Measurements from ENCODE around the gene CPLANE1.
"Not testable (repeated sequence)": the region's sequence is repeated elsewhere in the genome, so short reads cannot be mapped to it uniquely, and the experiment has no call there.

CPLANE1 gene

DNA sequence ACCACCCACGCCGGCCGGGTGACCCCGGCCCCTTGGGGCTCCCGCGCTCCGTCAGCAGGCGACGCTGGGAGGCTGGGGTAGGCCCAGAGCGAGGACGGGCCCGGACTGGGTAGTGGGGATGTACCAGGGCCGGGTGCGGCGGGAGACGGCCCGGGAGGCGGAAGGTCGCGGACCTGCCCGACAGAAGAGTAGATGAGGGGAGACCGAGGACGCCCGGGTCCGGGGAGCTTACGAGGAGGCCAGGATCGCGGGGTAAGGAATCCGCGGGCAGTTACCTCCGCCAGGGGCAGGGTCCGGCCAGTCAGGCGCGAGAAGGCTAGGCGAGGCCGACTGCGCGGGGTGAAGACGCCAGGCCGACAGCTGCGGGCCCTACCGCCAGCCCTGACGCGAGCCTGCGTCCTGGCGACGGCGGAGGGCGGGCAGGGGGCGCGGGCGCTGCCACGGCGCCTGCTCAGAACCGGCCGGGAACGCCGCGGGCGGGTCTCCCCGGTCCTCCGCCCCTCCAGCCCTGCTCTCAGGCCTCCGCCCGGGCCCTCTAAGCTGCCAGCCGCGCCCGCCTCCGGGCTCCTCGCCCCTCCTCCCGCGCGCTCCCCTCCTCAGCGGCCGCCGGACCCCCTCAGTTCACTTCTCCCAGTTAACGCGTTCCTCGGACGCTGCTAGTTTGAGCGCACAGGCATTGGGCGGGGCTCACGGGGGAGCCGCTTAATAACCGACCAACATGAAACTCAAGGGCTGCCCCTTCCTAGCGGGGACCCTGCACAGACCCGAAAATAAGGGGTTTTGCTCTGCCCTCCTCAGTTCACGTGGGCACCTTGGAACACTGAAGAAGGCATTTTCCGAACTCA, at the start of gene CPLANE1:
TSS of gene CPLANE1 (minus strand) at position 407 of the 845 bp plus-strand sequence. CDS start 1,678 bp downstream, outside the sequence.
- DNase-seq (ENCODE audit: low read depth): peak; percentile 33

DNA sequence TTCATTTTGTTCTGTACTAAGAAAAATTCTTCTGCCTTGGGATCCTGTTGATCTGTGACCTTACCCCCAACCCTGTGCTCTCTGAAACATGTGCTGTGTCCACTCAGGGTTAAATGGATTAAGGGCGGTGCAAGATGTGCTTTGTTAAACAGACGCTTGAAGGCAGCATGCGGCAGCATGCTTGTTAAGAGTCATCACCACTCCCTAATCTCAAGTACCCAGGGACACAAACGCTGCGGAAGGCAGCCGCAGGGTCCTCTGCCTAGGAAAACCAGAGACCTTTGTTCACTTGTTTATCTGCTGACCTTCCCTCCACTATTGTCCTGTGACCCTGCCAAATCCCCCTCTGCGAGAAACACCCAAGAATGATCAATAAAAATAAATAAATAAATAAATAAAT, 47.1 kb upstream of the CPLANE1 start:
- not testable (repeated sequence) for DNase-seq (ENCODE audit: low read depth)

DNA sequence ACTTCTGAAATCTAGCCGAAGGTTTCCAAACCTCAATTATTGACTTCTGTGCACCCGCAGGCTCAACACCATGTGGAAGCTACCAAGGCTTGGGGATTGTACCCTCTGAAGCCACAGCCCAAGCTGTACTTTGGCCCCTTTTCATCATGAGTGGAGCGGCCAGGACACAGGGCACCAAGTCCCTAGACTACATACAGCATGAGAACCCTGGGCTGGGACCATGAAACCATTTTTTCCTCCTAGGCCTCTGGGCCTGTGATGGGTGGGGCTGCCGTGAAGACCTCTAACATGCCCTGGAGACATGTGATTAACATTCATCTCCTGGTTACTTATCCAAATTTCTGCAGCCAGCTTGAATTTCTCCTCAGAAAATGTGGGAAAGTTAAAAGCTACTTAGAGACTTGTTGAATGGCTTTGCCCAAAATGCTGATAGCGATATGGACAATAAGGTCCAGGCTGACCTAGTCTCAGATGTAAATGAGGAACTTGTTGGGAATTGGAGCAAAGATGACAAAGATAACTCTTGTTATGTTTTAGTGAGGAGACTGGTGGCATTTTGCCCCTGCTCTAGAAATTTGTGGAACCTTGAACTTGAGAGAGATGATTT, 34.1 kb upstream of the CPLANE1 start:
- no peak for DNase-seq (ENCODE audit: low read depth)

DNA sequence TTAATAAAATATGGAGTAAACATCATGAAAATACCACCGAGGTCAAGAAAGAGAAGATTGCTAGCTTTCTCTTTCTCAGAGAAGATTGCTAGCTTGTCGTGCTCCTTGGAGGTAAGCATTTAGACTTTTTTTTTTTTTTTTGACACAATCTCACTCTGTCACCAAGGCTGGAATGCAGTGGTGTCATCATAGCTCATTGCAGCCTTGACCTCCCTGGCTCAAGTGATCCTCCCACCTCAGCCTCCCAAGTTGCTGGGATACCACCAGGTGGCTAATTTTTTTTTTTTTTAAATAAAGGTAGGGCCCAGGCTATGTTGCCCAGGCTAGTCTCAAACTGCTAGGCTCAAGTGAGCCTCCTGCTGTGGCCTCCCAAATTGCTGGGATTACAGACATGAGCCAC, 26.3 kb upstream of the CPLANE1 start:
- DNase-seq (ENCODE audit: low read depth): no peak

DNA sequence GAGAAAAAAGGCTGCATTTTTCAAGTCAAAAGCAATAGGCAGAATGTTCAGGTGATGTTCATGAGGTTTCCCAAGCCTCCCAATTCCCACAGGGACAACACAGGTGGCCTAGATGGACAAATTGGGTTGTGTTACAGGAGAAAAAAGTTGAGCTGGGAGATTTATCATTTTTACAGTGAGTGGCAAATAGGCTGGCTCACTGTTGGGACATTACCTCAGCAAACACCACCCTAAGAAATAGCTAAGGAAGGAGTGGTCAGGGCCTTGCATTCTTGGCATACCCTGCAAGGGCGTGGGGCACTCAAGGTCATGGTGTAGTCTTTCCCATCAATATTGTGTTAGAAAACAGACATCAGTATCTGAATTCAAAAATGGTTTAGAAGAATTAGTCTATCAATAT, 23.3 kb upstream of the CPLANE1 start:
- DNase-seq (ENCODE audit: low read depth): no peak

DNA sequence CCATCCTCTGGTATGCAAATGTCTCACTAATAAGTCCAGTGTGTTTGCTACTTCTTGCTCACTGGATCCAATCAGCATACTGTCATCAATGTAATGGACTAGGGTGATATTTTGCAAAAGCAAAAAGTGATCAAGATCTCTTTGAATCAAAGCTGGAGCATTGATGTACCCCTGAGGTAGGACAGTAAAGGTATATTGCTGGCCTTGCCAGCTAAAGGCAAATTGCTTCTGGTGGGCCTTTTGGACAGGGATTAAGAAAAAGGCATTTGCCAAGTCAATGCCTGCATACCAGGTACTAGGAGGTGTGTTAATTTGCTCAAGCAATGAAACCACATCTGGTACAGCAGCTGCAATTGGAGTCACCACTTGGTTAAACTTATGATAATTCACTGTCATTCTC, 18.9 kb upstream of the CPLANE1 start:
- DNase-seq (ENCODE audit: low read depth): not testable (repeated sequence)

DNA sequence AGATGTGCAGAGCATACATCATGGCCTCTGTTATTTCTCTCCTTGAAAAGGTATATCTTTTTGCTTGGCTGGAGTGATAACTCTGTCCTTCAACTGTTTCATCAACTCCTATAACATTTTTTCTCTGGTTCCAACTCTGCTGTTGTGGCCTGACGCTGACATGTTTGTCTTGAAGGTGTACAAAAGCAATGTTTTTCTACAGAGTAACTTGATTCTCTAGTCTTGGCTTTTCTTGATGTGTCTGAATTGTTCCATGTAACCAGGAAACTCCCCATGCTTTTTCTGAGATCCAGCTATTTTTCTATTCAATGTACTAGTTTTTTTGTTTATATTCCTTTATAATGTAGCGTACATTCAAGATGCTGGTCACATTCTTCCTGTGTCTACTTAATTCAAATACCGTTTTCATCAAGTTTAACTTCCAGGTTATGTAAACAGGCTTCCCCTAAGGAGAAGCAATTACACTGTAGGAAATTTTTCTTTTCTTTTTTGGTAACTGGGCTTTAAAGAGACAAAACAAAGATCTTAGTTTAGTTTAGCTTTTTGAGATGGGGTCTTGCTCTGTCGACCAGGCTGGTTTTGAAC, 6.7 kb upstream of the CPLANE1 start:
- DNase-seq (ENCODE audit: low read depth): no peak

DNA sequence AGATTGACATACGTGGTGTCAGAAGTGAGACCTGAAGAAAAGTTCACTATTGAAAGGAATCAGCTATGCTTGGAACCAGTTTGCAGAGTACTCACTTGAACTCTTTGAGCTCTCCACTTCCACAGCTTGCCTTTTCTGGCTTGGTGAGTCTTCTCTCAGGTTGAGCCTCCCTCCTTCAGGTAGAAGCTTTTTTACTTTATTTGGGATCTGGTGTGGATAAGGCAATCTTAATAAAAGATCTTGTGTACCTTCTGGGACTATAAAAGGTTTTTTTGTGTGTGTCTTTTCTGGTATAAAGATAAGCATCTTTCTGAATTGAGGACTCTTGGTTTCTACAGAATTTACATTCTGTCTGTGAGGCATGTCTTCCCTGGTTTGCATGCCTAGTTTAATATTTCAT, 5.4 kb upstream of the CPLANE1 start:
- DNase-seq (ENCODE audit: low read depth): no peak

DNA sequence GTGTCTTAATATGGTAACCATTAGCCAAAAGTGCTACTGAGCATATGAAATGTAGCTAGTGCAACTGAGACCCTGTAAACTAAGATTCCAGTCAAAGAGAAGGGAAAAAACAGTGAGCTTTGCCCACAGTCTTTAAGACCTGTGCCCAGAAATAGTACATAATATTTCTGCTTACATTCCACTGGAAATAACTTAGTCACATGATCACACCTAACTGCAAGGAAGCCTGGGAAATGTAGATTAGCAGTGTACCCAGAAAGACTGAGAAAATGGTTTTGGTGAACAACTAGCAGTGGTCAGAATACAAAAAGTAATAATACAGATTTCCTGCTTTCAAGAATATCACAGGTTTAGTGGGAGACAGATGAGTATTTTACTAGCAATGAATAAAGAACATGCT, 2.5 kb upstream of the CPLANE1 start:
- no peak for DNase-seq (ENCODE audit: low read depth)

DNA sequence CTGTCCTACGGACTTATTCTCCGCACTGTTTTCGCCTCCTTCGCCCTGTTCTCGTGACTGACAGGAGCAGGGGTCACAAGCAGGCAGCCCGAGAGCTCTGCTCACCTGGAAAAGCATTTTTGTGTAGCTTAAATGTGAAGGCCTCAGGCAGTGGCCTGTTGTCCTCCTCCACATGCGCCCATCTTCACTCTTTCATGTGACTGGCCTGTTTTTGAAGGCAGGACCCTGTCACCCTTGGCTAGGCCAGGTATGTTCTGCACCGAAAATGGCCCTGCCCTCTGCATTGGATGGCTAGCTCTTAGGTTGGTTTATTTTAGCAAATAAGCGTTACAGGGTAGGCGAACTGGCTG, 614 bp upstream of the CPLANE1 start:
- DNase-seq (ENCODE audit: low read depth): no peak

DNA sequence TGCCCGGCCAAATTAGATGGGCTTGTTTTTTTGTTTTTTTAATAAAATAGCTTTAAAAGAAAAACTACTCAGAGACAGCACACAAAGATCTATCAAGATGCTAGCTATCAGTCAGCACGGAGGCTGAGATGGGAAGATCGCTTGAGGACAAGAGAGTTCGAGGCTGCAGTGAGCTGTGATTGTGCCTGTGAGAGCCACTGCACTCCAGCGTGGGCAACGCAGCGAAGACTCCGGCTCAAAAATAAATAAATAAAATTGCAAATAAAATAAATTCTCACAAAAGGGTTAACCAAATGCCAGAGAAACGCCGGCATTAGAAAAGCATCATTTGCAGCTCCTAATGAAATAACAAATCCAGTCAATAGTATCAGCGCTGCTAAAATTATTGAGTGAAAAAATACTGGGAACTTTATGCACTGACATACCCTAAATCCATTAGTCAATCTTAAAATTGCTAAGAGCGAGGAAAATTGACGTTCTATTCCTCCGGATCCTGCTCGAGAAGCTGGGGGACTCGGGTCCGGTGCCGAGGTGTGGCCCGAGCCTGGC, 681 bp downstream of the CPLANE1 start:
- no peak for DNase-seq (ENCODE audit: low read depth)

DNA sequence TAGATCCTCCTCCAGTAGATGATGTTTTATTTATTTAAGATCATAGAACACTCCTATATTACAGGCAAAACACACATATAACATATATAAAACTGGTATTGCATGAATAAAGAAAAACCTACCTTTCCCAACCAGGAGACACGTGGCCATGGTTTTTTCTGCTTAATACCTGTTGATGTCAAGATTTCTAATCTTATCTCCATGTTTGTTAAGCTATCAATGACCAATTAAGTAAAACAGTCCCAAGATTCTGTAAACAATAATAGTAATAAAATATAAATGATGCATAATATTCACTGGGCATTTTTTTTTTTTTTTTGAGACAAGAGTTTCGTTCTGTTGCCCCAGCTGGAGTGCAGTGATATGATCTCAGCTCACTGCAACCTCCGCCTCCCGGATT, 1.7 kb downstream of the CPLANE1 start:
- no peak for DNase-seq (ENCODE audit: low read depth)

DNA sequence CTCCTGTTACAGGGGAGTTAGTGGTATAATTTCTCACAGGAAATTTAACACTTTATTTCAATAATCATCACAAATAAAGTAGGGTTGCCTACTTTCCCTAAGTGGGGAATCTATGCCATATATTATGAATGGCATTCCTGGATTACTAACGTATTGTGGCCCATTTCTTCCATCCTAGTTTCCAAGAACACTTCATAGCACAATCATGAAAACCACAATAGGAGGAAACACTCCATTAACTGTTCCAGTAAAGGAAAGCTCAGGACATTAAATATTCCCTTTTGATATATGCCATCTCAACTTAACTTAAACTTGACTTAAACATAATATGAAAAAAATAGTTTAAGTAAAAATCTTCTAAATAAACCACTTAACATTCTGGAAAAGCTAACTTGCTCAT, 2.1 kb downstream of the CPLANE1 start:
- no peak for DNase-seq (ENCODE audit: low read depth)

DNA sequence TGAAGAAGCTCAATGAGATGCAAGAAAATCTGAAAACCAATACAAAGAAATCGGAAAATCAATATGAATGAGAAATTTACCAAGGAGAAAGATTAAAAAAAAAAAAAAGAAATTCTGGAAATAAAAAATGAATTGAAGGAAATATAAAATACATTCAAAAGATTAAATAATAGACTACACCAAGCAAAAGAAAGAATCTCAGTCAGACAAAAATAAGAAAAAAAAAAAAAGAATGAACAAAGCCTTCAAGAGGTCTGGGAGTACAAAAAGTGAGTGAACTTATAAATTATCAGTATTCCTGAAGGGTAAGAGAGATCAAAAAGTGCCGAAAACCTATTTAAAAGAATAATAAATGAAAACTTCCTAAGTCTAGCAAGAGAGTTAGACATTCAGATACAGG, 14.9 kb downstream of the CPLANE1 start:
- no peak for DNase-seq (ENCODE audit: low read depth)

DNA sequence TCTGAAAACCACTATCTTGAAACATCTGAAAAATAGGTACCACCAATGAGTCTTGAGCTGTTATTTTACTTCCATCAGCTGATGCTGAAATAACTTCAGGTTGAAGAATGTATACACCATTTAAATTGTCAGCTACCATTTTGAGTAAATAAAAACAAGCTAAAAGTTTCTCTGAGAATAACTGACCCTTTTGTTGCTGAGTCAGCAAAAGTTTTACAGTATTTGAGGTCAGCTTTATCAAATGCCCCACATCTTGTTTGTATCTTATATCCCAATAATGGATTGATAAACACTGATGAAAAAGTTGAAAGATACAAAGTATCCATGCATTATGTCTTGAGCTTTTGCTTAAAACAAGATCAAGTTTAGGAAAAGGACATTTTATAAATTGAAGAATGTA, 22.8 kb downstream of the CPLANE1 start:
- no peak for DNase-seq (ENCODE audit: low read depth)

DNA sequence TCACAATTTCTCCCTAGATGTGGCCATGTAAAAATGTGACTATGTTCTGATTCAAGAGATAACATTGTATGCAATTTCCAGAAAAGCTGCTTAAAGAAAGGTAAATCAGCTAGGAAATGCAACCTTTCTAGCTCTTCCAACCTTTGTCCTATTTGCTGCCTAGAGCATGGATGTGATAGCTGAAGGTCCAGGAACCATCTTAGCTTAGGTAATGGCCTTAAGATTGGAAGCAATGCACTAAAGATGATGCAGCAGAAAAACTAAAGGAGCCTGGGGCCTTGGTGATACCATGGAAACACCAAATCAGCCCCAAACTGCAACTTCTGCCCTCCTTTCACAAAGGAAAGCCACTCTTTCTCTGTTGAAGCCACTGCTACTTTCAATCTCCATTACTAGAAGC, 27.0 kb downstream of the CPLANE1 start:
- DNase-seq (ENCODE audit: low read depth): no peak

DNA sequence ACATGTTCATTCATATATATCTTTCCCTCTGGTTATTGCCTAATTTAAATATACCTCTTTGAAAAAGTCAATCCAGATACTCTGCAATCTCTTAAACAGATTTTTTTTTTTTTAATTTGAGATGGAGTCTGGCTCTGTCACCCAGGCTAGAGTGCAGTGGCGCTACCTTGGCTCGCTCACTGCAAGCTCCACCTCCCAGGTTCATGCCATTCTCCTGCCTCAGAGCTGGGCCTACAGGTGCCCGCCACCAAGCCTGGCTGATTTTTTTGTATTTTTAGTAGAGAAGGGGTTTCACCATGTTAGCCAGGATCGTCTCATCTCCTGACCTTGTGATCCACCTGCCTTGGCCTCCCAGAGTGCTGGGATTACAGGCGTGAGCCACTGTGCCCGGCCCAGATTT, 28.8 kb downstream of the CPLANE1 start:
- not testable (repeated sequence) for DNase-seq (ENCODE audit: low read depth)

DNA sequence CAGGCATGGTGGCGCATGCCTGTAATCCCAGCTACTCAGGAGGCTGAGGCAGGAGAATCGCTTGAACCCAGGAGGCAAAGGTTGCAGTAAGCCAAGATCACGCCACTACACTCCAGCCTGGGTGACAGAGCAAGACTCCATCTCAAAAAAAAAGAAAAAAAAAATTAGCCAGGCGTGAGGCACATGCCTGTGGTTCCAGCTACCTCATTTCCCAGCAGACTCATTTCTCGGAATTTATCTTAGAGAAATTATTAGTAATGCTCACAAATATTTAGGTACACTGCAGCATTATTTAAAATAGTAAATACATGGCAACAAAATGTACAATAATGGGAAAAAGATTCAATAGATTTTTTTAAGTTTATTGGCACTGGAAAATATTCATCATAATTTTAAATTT, 29.8 kb downstream of the CPLANE1 start:
- DNase-seq (ENCODE audit: low read depth): not testable (repeated sequence)

DNA sequence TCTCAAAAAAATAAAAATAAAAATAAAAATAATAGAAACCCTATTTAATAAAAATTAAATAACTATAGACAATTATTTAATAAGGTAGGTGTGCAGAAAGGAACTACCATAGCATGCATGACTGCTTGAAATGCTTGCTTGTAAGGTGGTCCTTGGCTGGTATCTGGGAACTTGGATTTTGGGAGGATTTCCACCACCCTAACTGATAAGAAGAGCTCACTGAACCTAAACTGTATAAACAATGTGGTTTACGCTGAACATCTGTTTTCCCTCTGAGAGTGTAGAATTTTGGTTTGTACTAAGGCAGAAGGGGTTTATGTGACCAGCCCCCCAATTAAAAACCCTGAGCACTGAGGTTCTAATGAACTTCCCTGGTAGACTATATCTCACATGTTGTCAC, 31.2 kb downstream of the CPLANE1 start:
- no peak for DNase-seq (ENCODE audit: low read depth)

DNA sequence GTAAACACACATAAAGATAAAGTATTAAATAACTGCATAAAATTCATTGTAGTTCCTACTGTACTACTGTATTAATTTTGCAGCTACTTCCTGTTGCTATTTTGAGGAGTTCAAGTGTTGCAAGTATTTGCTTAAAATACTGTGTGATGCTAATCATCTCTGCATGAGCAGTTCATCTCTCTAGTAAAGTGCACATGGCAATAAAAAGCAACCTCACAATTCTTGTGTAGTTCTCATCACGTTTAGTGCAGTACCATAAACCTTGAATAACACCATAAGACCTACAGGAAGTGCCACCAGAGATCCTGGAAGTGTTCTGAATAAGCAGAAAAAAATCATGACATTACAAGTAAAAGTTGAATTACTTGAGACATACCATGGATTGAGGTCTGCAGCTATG, 34.6 kb downstream of the CPLANE1 start:
- DNase-seq (ENCODE audit: low read depth): no peak

DNA sequence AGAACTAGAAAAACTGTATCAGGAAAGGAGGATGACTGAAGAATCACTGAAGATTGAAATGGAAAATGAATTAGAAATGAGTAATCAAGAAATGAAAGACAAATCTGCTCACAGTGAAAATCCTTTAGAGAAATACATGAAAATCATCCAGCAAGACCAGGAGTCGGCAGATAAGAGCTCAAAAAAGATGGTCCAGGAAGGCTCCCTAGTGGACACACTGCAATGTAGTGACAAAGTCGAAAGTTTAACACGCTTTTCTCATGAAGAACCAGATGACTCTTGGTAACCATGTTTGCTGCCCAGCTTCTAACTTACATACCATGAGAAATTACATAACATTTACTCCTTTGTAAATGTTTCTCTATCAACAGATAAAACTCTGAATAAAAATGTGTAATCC, 37.1 kb downstream of the CPLANE1 start:
- DNase-seq (ENCODE audit: low read depth): no peak

DNA sequence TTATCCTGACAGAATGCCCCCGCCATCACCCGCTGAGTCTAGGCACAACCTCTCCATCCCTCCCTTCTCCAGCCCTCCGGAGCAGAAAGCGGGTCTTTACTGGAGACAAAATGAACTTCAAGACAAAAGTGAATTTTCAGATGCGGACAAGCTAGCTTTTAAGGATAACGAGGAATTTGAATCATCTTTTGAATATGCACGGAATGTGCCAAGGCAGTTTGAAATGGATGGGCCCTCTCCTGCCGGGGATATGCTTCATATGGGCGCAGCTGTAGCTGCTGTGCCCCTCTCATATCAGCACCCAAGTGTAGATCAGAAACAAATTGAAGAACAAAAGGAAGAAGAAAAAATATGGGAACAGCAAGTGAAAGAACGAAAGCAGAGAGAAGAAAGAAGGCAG, 37.5 kb downstream of the CPLANE1 start:
- DNase-seq (ENCODE audit: low read depth): no peak
